CD4-positive, alpha-beta T cell treated with Interleukin-4 for 1 hour (primary cell): Measurements from ENCODE around the gene TBX10.
A peak's percentile ranks its signal among the peaks of the same experiment; 100 is the strongest.
"Not testable (repeated sequence)": the region's sequence is repeated elsewhere in the genome, so short reads cannot be mapped to it uniquely, and the experiment has no call there.

ENCODE experiments used
- DNase-seq, 2 donors: peaks; one replicate each; pipeline ENCODE4 v3.0.0-alpha.2; 2020 to 2022

TBX10 gene

DNA sequence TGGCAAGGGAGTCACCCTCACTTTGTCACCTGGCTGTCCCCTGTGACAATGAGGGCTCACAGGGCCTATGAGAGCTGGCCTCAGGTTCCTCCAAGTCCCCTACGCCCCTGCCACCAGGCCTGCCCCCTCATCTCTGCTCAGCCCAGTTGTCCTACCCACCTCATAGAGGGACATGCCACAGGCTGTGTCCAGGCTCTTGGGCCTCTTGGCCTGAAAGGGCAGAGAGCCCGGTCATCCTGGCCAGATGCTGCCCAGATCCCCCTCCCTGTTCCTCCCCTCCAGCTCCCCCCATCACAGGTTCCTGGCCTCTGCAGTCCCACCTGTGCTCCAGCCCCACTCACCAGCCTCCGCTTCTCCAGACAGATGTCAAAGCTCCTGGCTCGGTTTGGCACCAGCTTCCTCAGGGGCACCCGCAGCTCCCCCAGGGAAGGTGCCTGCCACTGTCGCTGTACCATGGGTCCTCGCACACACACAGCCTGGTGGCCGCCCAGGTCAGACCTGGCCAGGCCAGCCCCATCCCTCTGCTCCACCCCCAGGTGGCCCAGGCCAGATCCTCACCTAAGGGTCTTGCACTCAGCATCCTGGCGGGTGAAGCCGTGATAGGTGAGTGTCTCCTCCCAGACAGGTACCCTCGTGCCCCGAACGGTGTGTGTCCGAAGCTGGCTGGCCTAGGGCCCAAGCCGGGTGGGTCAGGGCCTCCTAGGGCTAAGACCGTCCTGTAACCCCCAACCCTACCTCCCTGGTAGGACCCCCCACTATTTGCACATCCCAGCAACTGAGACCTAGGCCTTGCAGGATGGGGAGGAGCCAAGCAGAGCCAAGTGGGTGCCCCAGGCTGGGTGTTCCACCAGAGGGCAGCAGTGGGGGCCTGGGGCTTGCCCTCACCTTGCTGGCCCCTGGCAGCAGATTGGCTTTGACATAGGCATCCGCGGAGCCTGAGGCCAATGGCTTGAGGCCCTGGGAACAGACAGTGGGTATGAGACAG lies 24.5 kb downstream of the TBX10 start:
- DNase-seq: peak; percentile 56 to 62

GRCh38 chr11:67613960-67614715 lies 25.4 kb downstream of the TBX10 start:
- DNase-seq: peak; percentile 92 to 95

DNA sequence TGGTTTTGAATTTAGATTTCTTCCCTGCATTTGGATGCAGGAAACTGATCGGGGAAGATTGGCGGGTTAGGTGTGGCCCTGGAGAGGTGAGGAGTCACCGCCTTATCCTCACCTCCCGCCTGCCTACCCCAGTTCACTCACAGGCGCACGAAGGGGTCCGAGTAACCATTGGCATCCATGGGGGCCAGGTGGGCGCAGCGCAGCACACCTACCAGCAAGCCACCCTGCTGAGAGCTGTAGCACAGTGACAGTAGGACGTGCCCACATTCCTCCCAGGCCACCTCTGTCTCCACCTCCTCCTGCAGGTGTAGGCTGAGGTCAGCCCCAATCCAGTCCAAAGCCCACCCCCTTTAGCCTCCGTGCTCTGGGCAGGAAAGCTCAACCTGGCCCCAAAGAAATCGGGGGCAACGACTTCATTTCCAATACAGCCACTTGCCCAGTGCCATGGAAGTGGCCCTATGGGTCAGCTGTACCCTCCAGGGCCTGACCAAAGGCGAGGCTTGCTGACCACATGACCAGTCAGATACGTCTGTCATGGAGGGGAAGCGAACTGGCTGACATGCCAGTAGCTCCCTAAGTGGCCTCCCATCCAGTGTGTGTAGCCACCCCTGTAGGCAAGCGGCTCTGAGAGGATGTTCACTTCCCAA lies 26.1 kb downstream of the TBX10 start:
- no peak for DNase-seq

DNA sequence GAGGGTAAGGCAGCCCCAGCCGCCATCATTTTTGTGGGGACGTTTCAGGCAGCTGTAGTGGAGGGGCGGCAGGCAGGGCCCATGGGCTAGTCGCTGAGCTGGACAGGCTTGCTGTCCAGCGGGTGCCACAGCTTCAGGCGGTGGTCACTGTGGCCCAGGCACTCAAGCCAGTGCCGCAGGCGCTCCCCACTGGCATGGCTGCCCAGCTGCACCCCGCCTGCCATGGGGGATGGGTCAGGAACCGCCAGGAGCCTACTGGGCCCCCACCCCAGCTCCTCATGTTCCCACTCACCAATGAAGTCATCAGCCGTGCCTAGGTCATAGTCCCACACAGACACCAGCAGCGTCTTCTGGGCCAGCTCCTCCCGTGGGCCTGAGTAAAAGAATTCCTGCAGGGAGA lies 26.8 kb downstream of the TBX10 start:
- DNase-seq: no peak

GRCh38 chr11:67611704-67612587 lies 27.6 kb downstream of the TBX10 start:
- no peak for DNase-seq

- DNase-seq: no peak
These were observed 28.4 kb downstream of the TBX10 start for GRCh38 chr11:67611165-67611564.

- no peak for DNase-seq
These were observed 29.2 kb downstream of the TBX10 start for GRCh38 chr11:67610302-67610868.

GRCh38 chr11:67609316-67609715 lies 30.2 kb downstream of the TBX10 start:
- no peak for DNase-seq

DNA sequence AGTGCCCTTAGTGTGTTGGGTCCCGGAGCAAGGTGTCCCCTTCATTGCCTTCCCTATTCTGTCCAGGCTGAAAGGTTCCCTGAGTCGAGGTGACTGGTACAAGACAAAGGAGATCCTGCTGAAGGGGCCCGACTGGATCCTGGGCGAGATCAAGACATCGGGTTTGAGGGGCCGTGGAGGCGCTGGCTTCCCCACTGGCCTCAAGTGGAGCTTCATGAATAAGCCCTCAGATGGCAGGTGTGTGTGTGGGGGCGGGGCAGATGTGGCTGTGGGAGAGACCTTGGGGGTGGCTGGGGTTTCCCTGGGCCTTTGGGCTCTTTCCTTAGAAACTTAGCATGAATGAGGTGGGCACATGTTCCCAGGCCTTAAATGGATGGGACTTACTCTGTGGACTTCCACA lies 31.1 kb downstream of the TBX10 start:
- no peak for DNase-seq

DNA sequence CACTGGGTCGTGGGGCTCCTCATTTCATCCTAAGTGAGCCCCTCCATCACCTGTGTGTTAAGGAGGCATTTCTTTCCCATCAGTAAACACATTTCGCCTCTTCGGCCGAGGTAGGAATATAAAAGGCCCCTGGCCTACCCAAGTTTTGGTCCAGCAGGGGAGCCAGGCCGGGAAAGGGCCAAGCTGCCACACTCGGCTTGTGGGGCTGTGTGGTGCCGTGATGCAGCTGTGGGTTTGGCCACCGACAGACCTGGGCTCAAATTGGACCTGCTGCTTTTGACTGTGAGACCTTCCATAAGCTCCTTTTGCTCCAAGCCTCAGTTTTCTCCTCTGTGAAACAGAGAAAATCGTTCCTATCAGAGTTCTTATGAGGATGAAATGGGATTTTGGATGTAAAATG lies 32.1 kb downstream of the TBX10 start:
- DNase-seq: no peak

DNA sequence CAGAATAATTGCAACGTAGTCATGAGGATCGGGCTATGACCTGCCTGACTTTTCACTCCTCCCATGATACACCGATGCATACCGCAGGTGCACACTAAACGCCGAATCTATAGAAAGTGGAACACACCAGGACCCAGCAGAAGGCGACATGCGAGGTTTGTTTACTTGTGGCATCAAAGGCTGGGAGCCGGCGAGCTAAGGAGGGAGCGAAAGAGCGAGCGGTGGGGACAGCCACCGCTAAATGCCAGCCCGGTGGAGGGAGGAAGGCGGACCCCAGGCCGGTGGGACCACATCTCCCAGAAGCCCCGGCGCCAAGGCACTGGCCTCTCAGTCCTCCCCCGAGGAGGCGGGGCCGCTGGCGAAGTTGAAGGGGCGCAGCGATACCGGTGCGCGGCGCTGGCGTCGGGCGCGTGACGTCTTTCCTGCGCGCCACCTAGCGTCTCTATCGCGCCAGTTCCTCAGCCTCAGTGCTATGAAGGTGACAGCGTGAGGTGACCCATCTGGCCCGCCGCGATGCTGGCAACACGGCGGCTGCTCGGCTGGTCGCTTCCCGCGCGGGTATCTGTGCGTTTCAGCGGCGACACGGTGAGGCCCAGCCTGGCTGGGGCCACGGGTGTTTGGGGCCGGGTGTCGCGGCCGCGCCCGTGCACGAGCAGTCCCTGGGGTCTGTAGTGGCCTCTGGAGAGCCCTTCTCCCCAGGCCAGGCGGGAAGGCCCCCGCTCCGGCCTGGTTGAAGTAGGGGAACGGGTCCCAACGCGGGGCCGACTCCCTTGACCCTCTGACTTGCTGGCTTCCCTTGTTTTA lies 32.9 kb downstream of the TBX10 start, which contains the start of gene NDUFV1:
Gene NDUFV1 (plus strand): TSS at position 445 of the 804 bp plus-strand sequence. CDS start 69 bp downstream, at position 514.
- DNase-seq: peak; percentile 96

DNA sequence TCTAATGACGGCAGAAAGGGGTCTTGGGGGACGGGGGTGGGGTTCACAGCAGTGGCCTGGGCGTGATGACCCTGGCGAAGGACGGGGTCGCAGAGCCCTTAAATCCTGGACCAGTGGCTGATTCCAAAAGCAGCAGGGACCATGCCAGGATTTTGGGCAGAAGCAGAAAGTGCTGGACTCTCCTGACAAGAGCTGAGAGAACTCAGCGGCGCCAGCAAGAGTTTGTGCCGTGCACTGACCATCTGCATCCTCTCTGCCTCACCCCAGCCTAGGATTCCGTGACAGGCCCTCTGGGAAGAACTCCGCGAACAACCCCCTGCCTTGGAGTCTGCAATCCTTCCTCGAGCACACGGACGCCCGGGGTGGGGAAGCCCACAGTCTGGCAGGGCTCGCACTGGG lies 33.5 kb downstream of the TBX10 start:
- no peak for DNase-seq

GRCh38 chr11:67605231-67606011 lies 34.1 kb downstream of the TBX10 start:
- no peak for DNase-seq

DNA sequence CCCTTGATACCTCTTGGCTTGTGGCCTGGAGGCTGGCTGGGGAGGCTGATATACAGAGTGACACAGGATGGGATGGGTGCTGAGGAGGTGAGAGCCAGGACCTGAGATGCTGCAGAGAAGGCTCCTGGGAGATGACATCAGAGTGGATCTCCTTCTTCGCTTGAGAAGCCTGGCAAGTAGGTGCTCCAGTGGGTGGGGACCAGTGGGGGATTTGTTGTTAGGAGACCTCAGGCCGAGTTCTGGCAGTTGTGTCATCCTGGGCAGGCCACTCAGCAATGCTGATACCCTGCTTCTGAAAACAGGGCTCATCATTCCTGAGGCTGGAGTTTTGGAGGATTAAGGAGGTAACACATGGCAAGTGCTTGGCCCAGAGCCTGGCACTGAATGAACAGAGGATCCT lies 34.7 kb downstream of the TBX10 start:
- no peak for DNase-seq

DNA sequence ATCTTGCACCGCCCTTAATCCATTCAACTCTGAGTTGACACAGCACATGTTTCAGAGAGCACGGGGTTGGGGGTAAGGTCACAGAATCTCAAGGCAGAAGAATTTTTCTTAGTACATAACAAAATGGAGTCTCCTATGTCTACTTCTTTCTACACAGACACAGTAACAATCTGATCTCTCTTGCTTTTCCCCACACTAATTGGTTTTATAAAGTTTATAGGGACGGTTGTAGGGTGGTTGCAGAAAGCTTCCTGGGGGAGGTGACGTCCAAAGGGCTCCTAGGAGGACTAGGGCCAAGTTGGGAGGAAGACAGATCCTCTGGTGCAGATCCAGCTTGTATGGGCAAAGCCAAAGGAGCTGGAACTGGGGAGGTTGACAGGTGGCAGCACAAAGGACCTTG lies 35.4 kb downstream of the TBX10 start:
- not testable (repeated sequence) for DNase-seq

DNA sequence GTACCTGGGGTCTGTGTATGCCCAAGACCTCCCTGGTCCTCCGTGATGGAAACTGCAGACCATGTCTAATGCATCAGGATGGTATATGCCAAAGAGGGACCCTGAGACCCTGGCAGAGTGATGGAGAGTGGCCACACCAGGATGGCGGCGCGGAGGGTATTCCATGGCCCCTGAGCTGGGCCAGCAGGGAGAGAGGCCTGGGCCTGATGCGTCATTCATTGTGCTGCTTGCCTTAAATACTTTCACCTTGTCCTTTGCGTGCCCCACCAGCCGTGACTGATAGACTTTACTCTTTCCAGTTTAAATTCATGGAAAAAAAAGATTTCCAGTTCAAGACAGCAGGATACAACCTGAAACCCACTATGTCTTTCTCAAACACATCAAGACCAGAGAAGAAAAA lies 38.5 kb downstream of the TBX10 start:
- no peak for DNase-seq

DNA sequence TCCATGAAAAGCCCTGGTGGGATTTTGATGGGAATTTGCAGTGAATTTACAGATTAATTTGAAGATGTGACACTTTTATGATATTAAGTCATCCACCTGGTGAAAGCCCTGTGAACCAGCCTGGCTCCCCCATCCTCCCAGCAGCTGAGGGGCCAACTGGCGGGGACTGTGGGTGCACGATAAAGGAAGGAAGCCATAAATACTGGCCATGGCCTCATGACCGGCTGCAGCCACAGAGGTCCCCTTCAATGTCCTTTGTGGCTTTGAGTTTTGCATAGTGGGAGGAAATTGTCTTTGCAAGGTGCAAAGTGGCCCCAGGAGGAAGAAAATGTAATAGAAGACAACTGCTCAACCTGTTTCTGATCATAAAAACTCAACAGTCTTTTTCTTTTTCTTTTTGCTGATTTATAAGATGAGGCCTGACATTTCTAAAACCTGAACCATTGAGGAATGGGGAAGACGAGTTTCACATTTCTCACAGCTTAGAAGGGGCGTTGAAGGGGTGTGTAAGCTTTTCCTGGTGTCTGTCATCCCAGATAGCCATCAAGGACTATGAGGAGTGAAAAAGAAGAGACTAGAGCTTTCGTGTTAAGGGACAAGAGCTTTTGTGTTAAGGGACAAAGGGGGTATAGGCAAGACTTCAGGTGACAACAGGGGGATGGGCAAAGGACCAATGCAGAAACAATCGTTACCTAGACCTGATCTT lies 39.1 kb downstream of the TBX10 start:
- no peak for DNase-seq

DNA sequence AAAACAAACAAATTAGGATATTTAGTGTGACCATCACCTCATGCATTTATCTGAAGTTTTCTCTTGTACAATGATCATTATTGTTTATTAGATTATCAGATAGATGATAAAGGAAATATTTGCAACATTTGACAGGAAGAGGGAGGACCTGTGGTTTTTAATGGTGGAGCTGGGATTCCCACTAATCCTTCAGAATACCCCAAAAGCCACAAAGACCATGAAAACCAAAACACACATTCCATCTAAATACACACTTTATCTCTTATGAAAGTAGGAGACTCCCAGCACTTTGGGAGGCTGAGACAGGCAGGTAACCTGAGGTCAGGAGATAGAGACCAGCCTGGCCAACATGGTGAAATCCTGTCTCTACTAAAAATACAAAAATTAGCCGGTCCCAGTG lies 40.4 kb downstream of the TBX10 start:
- DNase-seq: no peak

- DNase-seq: not testable (repeated sequence)
These were observed 41.6 kb downstream of the TBX10 start for GRCh38 chr11:67597963-67598362.
